Measurements from ENCODE around the gene LIMS4.
"Not testable (repeated sequence)": the region's sequence is repeated elsewhere in the genome, so short reads cannot be mapped to it uniquely, and the experiment has no call there.

LIMS4 gene, protein sequence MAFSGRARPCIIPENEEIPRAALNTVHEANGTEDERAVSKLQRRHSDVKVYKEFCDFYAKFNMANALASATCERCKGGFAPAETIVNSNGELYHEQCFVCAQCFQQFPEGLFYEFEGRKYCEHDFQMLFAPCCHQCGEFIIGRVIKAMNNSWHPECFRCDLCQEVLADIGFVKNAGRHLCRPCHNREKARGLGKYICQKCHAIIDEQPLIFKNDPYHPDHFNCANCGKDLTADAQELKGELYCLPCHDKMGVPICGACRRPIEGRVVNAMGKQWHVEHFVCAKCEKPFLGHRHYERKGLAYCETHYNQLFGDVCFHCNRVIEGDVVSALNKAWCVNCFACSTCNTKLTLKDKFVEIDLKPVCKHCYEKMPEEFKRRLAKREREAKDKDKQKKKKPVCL

DNA sequence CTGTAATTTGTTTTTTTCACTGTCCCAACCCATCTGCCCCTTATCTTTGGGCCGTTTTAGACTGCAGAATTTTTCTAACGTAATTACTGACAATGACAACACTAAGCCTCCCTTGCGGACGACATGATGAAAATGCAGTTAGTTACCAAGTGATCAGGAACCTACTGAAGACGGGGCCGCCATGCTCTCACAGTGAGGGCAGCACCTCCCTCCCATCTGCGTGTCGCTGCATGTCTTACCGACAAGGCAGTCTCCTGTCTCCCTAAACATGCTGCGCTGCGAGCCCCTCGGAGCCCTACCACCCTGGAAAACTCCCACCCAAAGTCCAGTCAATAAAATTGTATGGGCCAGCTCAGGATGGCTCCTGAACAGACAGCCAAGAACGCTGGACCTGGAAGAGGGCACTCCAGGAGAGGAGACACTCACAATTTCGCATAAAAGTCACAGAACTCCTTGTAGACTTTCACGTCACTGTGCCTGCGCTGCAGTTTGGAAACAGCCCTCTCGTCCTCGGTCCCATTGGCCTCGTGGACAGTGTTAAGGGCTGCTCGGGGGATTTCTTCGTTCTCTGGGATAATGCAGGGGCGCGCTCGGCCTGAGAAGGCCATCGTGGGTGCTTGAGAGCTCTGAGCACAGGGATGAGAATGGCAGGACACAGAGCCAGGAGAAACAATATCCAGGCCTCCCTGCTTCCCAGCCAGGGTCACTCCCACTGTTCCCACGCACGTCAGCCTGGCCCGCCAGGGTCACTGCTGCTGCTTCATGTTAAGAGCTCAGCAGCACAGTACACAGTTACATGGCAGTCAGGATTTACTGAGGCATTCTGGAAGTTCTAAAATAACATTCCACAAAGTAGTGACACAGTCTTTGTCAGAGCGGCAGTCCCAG, at the start of gene LIMS4:
LIMS4 (minus strand) TSS at position 646 of the 888 bp plus-strand sequence; CDS start at position 608, 38 bp downstream.
- DNase-seq, result not testable (repeated sequence)

DNA sequence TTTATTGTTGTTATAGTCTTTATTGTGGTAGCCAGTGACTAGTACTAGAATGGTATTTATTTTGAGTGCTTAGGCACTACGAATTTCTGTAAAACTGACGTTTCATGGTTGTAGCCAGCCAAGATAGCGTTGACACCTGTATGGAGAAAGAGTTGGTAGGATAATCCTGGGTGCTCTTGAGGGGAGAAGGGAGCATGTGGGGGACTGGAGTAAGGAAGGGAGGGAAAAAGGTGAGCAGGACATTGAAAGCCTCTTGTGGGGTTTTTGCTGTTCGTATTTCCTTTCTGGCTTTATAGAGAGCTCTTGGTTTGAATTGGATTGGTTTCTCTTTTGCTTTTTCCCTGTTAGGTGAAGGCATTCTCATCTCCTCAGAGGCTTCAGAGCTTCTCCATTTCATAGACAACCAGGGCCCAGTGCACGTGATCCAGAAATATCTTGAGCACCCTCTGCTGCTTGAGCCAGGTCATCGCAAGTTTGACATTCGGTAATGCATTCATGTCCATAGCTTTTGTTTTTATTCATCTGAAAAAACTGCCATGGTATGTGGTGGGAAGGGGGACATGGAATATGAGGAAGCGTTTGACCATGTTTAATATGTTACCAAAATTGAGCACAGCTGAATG, 27.2 kb upstream of the LIMS4 start:
- not testable (repeated sequence) for DNase-seq

DNA sequence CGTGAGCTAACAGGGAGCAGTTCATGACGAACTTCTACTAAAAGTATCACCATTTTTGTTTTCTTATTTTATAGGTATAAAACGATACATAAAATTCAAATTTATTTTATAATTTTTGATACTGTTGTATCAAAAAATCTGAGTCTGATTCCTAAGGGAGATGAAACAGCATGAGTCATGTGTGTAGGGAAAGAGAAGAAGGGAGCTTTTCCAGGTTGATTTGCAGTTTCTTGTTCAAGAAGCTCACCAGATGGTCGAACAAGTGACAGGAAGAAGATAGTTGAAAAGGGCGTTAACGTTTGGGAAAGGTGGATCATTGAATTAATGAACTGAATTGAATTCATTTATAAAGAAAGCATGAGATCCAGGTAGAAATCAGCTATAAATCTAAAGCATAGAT, 23.4 kb upstream of the LIMS4 start:
- not testable (repeated sequence) for DNase-seq

DNA sequence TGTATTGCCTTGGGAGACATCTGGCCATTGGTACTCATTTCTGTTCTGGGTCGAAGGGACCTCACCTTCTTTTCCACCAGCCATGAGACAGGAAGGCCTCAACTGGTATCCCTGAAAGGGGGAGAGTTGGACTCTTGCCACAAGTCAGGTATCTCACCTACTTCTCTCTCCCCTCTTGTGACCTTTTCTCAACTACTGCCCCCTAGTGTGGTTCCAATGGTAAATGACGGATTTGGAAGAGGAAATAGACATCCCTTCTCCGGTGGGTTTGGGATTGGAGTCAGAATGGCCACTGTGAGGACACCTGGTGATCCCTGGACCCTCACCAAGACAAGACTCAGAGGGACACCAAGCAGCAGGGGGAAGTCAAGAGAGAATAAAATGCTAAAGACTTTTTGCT, 21.9 kb upstream of the LIMS4 start:
- not testable (repeated sequence) for DNase-seq

DNA sequence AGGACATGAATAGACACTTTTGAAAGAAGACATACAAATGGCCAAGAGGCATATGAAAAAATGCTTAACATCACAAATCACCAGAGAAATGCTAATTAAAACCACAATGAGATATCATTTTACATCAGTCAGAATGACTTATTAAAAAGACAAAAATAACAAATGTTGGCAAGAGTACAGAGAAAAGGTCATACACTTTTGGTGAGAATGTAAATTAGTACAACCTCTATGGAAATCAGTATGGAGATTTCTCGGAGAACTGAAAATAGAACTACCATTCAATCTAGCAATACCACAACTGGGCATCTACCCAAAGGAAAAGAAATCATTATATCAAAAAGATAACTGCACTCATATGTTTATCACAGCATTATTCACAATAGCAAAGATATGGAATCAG, 16.4 kb upstream of the LIMS4 start:
- not testable (repeated sequence) for DNase-seq

DNA sequence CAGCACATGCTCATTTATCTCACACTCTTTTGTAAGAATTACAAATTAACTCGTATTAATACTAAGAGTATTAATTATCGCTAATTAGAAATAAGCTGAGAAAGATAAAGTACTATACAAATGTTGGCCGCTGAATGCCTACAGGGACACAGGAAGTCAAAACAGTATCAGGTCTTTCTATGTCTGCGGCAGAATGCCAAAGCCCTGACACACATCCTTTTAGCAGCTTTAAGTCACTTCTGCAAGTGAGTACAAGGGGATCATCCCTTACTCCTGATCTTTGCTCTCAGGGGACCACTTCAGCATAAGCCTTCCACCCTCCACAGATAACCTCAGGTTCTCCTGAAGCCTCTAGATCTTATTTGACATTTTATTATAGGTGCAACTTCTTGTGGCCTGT, 10.1 kb upstream of the LIMS4 start:
- not testable (repeated sequence) for DNase-seq

DNA sequence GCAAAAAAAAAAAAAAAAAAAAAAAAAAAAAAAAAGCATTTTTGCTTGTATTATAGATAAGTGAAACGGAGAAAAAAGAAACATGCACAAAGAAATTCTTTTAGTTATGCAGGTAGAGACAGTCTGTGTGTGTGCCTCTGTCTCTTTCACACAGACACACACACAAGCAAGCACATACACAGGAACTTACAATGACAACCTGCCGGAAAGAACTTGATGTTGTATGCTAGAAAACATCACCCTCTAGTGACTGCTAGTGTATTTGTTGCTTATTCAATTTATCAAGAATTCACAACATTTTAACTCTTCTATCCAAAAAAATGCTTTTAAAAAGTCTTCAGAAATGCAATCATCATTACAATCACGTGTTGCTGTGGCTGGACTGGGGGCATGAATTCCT, 8.6 kb upstream of the LIMS4 start:
- DNase-seq, result not testable (repeated sequence)

DNA sequence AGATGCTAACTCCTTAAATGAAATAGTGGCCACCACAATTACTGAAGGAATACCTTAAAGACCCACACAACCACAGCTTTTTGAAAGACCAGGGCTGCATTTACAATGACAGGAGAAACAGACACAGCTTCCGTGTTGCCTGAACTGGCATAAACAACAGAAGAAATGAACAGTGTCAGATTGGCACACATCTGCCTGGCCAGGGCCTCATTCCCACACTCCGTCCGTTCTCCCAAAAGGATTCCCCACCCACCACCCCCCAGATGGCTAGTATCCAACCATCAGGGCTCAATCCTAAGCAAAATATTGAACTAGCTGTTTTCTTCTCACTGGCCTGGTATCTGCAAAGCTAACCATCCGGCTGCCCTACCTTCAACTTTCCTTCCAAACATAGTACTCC, 7.5 kb upstream of the LIMS4 start:
- DNase-seq, result not testable (repeated sequence)

DNA sequence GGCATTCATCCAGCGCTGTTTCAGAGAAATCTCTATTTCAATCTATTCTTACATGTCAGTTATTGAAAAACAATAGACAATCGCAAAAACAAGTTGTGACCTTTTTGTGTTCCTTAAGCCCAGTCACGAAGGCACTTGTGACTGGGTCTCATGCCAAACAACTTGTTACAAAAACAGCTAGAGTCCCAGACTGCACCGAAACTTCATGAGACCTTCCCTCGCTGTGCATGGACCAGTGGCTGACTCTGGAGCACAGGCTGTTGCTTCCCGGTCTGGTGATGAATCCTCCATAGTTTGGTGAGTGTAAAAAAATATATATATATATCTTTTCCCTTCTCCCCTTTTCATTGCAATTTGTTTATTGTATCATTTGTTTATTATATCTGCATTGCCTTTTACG, 4.8 kb upstream of the LIMS4 start:
- DNase-seq, result not testable (repeated sequence)

DNA sequence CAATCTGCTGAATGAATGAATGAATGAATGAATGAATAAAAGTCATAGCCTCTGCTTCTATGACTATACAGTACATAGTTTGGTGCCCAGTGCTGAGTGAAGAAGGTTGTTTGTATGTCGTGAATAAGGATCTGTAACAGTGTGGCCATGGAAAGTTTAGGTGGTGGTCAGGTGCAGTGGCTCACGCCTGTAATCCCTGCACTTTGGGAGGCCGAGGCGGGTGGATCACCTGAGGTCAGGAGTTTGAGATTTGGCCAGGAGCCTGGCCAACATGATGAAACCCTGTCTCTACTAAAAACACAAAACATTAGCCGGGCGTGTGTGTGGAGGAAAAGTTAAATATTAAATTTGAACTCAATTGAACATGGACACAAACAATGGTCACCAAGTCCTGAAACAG, 4.3 kb upstream of the LIMS4 start:
- DNase-seq, result not testable (repeated sequence)

DNA sequence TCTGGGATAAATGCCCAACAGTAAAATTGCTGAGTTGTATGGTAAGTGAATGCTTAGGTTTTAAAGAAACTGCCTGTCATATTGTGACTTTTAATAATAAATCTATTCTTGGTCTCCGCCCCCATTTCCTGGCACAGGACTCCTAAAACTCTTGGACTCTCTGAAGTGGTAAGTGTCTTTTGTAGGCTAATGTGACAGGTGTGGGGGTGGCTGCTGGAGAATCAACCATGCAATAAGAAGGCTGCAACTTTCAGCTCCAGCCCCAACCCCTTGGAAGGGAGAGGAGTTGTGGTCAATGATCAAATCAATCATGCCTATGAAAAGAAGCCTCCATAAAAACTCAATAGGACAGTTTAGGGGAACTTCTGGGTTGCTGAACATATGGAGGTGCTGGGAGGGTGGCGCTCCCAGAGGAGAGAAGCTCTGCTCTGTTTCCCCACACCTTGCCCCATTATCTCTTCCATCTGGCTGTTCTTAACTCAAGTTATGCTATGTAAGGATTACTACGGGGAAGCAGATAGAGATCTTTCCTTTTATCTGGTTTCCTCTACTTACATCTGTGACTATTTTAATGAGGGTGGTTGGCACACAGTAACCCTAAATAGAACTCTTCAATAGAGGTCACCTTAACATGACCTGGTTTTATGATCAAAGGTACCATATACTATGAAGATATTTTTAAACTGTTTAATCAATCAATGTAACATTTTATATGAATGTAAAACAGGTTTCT, 3.2 kb upstream of the LIMS4 start:
- DNase-seq, result not testable (repeated sequence)

DNA sequence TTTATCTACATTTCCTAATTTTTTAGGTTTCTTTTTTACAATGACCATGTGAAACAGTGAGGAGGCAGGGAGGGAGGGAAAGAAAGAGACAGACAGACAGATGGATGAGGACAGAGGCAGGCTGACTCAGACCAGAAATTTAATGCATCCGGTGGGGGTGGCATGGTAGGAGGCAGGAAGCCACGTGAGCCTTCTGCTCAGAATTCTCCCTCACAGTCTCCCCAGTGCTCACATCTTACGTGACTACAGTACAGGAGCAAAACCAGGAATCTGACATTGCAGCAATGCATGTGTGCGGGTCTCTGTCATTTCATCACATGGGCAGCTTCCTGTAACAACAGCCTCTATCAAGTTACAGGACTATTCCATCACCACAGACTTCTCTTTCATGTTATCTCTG, 2.3 kb upstream of the LIMS4 start:
- DNase-seq, result not testable (repeated sequence)

DNA sequence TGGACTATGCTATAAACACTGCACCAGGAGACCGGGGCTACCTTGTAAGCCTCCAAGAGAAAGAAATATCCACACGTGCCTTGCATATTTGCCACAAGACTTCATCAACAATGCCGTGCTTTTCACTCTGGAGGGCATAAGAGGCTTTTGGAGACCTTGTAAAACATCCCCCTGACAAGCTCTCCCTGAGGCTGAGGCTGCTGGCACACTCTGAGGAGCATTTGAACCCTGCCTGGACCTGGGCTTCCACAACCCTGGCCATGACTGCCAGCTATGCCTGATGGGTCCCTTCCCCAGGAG, 393 bp upstream of the LIMS4 start:
- not testable (repeated sequence) for DNase-seq

DNA sequence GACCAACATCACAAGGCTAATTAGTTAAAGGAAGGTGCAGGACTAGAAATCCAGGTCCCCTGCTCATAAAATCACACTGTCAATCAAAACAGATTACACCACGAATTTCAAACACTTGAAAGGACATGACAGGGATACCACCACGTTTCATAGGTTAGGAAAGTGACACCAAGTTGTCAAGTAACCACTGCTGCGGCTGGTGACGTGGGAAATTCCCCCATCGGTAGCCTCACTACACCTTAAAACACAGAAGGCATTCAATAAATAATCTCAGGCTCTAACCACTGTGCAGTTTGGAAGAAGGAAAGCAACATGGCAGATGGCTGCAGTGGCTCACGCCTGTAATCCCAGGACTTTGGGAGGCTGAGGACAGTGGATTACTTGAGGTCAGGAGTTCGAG, 3.7 kb downstream of the LIMS4 start:
- DNase-seq, result not testable (repeated sequence)

DNA sequence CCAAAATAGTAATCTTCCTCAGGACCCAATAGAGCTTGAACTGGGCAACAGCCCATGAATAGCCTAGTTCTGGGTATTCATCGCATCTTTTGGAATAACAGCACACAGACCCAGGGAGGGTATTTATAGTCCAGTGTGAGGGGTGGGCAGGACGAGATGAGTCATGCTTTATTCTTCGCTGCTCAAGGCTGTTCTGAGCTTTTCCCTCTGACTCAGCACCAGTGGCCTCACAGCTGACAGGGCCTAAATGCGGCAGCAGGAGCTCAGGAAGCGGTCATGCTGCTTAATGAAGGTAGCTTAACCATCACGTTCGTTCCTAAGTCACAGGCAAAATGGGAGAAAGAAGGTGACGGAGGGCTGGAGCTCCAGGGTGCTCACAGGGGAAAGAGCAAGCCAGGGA, 7.3 kb downstream of the LIMS4 start:
- DNase-seq, result not testable (repeated sequence)

DNA sequence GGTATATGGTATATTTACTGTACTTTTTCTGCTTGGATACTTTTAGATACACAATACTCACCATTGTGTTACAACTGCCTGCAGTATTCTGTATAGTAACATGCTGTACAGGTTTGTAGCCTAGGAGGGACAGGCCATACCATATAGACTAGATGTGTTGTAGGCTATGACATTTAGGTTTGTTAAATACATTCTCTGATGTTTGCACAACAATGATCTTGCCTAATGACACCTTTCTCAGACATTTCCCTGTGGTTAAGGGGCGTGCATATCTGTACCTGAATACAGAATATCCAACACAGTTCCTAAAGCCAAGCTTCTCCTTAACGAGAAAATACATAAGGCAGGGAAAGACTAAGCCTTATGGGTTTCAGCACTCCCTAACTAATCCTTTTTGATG, 10.2 kb downstream of the LIMS4 start:
- not testable (repeated sequence) for DNase-seq

DNA sequence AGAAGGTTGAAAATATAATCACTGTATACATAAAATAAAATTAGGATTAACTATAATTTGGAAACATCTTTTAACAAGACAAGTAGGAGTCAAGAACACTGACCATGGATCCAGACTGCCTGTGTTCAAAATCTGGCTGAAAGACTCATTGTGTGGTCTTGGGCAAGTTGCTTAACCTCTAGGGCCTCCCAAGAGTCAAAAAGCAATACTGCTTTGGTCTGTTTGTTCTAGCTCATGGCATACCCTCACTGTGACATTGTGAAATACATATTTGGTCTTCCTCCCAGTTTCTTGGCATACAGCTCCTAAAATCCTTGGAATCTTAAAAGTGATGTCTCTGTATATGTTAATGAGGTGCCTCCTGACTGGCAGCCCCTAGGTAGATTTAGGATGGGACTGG, 12.3 kb downstream of the LIMS4 start:
- DNase-seq, result not testable (repeated sequence)

DNA sequence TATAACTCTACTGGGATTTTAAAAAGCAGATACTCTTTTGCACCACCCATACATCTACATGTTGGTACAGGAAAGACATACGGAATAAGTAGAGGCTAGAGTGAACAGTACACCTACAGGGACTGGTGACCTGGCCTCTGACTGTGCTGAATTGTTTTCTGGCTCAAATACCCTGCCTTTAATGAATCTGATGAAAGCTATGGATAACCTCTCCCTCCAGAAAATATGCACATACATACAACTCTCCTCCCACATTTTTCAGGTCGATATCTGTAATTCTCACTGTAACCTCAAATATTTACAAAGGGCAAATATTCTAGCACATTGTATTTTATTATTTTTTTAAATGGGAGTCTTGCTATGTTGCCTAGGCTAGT, 15.4 kb downstream of the LIMS4 start:
- DNase-seq, result not testable (repeated sequence)

DNA sequence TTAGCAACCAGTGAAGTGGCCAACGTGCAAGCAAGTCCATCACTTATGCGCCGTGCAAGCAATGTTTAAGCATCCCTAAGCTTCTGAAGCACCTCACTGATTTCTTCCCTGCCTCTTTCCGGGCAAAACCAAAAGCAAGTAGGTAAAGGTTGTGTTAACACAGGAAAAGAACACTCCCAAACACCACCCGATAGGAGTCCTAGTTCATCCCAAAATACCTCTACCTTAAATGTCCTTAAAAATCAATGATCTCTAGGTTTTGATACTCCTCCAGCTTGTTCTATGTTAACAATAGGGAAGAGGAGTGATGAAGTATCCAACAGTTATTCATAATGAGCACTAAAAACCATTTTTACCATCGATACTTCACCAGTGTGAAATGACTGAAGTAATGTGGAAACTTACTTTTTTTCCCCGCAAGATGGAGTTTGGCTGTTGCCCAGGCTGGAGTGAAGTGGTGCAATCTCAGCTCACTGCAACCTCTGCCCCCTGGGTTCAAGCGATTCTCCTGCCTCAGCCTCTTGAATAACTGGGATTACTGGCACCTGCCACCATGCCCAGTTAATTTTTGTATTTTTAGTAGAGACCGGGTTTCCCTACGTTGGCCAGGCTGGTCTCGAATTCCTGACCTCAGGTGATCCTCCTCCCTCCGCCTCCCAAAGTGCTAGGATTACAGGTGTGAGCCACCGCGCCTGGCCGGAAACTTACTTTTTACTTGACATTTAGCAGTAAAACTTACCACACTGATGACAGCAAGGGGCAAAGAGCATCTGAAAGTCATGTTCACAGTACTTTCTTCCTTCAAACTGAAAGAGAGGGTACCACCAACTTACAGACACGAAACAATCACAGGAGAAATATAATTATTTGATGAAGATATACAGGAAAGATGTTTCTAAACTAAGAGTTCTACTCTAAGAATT, 16.1 kb downstream of the LIMS4 start:
- not testable (repeated sequence) for DNase-seq

DNA sequence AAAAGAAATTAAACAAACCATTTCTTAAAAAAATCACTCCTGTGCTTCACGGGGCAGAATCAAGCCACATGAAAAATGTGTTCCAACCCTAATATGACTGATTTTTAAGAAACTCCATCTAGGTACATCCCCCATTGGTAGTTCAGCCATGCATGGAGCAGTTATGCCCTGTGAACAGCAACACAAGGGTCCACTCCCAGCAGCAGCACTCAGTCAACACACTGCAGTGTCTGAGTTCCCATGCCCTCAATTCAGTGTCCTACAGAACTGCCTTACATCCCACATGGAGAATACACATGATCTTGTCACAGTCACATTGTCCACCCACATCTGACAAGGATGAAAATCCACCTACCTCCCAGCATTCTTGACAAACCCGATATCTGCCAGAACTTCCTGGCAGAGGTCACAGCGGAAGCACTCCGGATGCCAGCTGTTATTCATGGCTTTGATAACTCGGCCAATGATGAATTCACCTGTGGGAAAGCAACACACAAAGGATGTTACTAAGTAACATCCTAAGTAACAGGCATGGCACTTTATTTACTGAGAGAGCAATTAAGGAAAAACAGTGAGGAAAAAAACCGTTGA, 17.4 kb downstream of the LIMS4 start:
- DNase-seq, result not testable (repeated sequence)

DNA sequence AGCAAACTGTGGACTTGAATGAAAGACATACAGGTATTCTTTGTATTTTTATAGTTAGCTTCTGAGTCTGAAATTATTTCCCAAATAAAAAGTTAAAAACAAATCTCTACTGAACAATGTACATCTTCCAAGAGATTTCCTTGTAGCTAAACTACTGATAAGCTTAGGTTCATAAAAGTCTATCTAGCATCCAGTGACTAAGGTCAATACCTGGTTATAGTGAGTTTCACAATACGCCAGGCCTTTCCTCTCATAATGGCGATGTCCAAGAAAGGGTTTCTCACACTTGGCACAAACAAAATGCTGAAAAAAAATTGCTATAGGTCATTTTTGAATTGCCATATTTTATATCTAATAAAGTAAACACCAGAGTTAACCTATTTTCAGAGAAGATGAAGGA, 21.7 kb downstream of the LIMS4 start:
- DNase-seq, result not testable (repeated sequence)

All from NCI-H748 treated with DMSO at 0.1 percent for 48 hours (cell line).